Measurements from ENCODE around the gene PSMD2. TPM values are rescaled to one million over a fixed set of nuclear protein-coding genes. Genes with fewer than 3 reads are reported as not detected.
A peak's percentile ranks its signal among the peaks of the same experiment; 100 is the strongest.

The PSMD2 gene
- total RNA-seq, 1 experiment from 2014 or later: 344 TPM

- H3K79me1 ChIP-seq (ENCODE audit: insufficient read depth, low read depth, low read length, poor library complexity, severe bottlenecking): no peaks in the 10 kb centered on the region
- no peak overlapping the region for H3K14ac ChIP-seq (ENCODE audit: insufficient read depth, low read length)
- H3K4ac ChIP-seq (ENCODE audit: low read depth, low read length): no peak overlapping the region
- no peak overlapping the region for H3K4me2 ChIP-seq (ENCODE audit: insufficient read depth, insufficient read length, low read length)
- H2AK5ac ChIP-seq (ENCODE audit: insufficient read length, low read length): no peak overlapping the region
- no peak overlapping the region; a peak in 1 of 5 replicates for H3K4me3 Mint-ChIP-seq
- H3K27me3 ChIP-seq (ENCODE audit: insufficient read depth, low read length): no peaks in the 10 kb centered on the region
- H3K9ac ChIP-seq (ENCODE audit: extremely low read depth, insufficient read length, low read length): no peak overlapping the region
- no CpG with 5 or more reads among the region's 3 CpGs for WGBS (ENCODE audit: extremely low coverage, insufficient read length, low lambda C conversion rate)
- no peaks in the 10 kb centered on the region for H3K9me3 ChIP-seq (ENCODE audit: control insufficient read depth, low read depth, low read length)
- peaks cover 48 to 67% (median 56%) of the 10 kb centered on the region in 3 experiments; a peak in 6 of 7 replicates for H3K36me3 Mint-ChIP-seq (ENCODE audit: insufficient read depth in 1 of 3, low read depth in 3 of 3)
- no peaks in the 10 kb centered on the region for H3K4me1 ChIP-seq (ENCODE audit: insufficient read depth, low read length)
- H3K9me3 Mint-ChIP-seq: no peaks in the 10 kb centered on the region
- no peak overlapping the region for H3K18ac ChIP-seq (ENCODE audit: insufficient read length, low read depth, low read length)
- H4K91ac ChIP-seq (ENCODE audit: insufficient read length, low read depth, low read length): no peak overlapping the region
- H4K8ac ChIP-seq (replicated peaks; ENCODE audit: insufficient read length, low read depth, low read length): no peak overlapping the region
- H3K23ac ChIP-seq (ENCODE audit: insufficient read length, low read depth, low read length): no peak overlapping the region
- H2BK120ac ChIP-seq (ENCODE audit: low read depth, low read length, poor library complexity, severe bottlenecking): no peak overlapping the region
- H2BK20ac ChIP-seq (ENCODE audit: low read depth, low read length, poor library complexity, severe bottlenecking): no peak overlapping the region
- no peak for DNase-seq
- no peak overlapping the region for H3T11ph ChIP-seq (ENCODE audit: low read length)
- no peak overlapping the region for H2BK15ac ChIP-seq (ENCODE audit: low read depth, low read length)
- H3K27ac ChIP-seq (ENCODE audit: insufficient read length, low read depth, low read length): no peak overlapping the region
- no peak overlapping the region for H2BK12ac ChIP-seq (ENCODE audit: insufficient read length, low read depth, low read length)
- H2BK5ac ChIP-seq (ENCODE audit: insufficient read length, low read length): no peak overlapping the region
- H3K4me1 Mint-ChIP-seq: peaks cover 29 to 32% of the 10 kb centered on the region in 2 experiments
- H3K23me2 ChIP-seq (ENCODE audit: insufficient read length, low read depth, low read length, poor library complexity, severe bottlenecking): peaks cover 10% of the 10 kb centered on the region
- TF ChIP-seq, protein P1, sequence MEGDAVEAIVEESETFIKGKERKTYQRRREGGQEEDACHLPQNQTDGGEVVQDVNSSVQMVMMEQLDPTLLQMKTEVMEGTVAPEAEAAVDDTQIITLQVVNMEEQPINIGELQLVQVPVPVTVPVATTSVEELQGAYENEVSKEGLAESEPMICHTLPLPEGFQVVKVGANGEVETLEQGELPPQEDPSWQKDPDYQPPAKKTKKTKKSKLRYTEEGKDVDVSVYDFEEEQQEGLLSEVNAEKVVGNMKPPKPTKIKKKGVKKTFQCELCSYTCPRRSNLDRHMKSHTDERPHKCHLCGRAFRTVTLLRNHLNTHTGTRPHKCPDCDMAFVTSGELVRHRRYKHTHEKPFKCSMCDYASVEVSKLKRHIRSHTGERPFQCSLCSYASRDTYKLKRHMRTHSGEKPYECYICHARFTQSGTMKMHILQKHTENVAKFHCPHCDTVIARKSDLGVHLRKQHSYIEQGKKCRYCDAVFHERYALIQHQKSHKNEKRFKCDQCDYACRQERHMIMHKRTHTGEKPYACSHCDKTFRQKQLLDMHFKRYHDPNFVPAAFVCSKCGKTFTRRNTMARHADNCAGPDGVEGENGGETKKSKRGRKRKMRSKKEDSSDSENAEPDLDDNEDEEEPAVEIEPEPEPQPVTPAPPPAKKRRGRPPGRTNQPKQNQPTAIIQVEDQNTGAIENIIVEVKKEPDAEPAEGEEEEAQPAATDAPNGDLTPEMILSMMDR (conservative IDR thresholded peaks at IDR 0.05): no peak
- no peak overlapping the region for H2AFZ ChIP-seq (ENCODE audit: low read length)
- H3K79me2 ChIP-seq (ENCODE audit: insufficient read depth, low read length): no peaks in the 10 kb centered on the region
- no peaks in the 10 kb centered on the region; the same call in none of the 2 replicates for H3K27me3 Mint-ChIP-seq (ENCODE audit: low read depth)
- H3K56ac ChIP-seq (ENCODE audit: insufficient read length, low read depth, low read length): no peak overlapping the region
- H4K20me1 ChIP-seq (ENCODE audit: control insufficient read depth, insufficient read depth, insufficient read length): peaks cover 4% of the 10 kb centered on the region
- H4K5ac ChIP-seq (ENCODE audit: insufficient read length, low read depth, low read length): no peak overlapping the region
- H3K27ac Mint-ChIP-seq: peak overlapping the region in 2 of 3 experiments; percentile 73 to 77; a peak in 4 of 7 replicates
Measured at GRCh38 chr3:184333700-184334099, 34.7 kb downstream of the PSMD2 start.
